Cardiac ventricle fibroblast (primary cell): ENCODE data around the gene ASIC4. TPM values are rescaled to one million over a fixed set of nuclear protein-coding genes. Genes with fewer than 3 reads are reported as not detected.

Experiments
- total RNA-seq: library from RNA; depleted of rRNA; stranded (reverse); fragments of >200 nt; gene quantifications from 2 replicates; pipeline ENCODE4 v1.2.3, GENCODE V29; 2015

The ASIC4 gene, protein sequence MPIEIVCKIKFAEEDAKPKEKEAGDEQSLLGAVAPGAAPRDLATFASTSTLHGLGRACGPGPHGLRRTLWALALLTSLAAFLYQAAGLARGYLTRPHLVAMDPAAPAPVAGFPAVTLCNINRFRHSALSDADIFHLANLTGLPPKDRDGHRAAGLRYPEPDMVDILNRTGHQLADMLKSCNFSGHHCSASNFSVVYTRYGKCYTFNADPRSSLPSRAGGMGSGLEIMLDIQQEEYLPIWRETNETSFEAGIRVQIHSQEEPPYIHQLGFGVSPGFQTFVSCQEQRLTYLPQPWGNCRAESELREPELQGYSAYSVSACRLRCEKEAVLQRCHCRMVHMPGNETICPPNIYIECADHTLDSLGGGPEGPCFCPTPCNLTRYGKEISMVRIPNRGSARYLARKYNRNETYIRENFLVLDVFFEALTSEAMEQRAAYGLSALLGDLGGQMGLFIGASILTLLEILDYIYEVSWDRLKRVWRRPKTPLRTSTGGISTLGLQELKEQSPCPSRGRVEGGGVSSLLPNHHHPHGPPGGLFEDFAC
- not detected in 2 replicates for total RNA-seq

DNA sequence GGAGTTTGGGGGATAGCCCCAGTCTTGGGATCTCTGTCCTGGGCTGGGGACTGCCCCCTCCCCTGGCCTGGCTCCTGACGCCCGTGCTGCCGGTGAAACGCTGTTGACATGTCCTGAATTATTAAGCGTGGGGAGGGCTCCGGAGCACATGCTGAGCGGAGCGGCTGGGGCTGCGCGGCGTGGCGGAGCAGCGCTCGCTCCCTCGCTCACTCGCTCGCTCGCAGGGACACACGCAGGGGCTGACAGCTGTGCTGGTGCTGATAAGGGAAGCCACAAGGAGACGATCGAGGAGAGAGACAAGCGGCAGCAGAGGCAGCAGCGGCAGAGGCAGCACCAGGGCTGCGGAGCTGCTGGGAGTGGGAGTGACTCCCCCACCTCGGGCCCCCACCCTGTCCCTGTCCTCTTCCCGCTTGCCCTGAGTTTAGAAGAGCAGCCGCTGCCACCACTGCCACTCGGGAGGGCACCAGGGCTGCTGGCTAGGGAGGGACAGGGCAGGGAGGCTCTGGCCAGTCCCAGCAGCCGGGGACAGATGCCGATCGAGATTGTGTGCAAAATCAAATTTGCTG, at the start of gene ASIC4:
Gene ASIC4 (plus strand): TSS at position 287 of the 566 bp plus-strand sequence. CDS start 243 bp downstream, at position 530.

DNA sequence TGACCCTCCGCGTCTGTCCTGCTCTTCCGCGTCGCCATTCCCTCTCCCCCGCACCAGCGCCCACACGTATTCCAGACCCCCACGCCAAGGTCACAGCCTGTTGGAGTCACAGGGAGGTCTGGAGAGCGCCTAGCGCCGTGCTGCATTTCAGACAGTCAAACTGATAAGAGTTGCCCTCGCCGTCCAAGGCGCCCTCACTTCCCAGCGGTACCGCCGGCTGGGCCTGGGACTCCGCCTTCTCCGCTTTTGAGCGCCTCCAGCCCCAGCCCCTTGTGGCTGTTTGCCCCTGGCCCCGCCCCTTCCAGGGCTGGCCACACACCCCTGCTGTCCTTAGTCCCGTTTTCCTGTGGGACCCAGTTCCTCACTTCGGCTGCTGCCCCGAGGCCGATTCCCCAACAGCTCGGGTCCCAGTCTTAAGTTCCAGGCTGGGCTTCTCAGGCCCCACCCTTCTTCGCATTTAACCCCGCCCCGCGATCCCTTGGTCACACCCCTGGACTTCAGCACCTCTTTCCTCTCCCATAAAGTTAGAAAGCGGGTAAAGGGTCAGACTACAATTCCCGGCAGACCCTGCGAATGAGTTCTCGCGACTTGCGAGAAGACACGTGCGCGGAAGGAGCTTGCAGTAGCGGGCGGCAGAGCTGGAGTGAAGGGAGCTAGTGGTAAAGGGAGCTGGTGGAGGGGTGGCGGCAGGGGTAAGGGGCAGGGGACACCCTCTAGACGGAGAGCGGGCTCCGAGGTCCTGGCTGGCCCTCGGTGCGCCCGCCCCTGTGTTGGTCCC, 15.8 kb upstream of the ASIC4 start, which contains the start of gene GMPPA:
Gene GMPPA (plus strand): TSS at position 612 of the 778 bp plus-strand sequence. CDS start 1,085 bp downstream, outside the sequence.

DNA sequence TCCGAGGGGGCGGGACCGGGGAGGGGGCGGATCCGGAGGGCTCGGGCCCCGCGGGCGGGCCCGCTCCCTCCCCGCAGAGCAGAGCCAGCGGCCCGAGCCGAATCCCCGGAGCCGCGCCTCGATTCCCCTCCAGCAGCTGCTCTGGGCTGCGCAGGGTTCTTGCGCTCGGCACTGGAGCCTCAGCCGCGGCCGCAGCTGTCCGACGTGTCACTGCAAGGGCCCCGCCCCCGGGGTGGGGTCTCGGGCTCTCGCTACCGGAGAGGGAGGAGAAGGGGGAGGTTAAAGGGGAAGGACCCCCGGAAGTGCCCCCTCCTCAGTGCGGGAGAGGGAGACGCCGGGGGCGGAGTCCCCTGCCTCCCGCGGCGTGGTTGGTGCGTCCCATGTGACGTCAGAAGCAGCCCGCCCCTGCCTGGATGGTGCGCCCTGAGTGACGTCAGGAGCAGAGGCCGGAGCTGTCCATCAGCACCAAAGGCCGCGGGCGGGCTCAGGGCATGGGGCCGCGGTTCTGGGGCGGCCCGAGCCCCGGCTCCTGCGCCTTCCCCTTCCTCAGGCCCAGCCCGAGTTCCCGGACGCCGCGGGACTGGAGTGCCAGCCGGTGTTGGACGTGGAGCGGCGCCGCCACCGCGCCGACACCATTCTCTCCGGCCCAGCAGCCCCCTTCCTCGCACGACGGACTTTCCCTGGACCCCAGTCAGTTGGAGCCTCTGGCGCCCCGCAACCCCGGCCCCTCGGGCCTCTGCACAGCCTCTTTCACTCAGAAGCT, 29.5 kb downstream of the ASIC4 start, which contains the start of the genes CHPF and TMEM198:
Gene CHPF (minus strand): TSS at position 214 of the 763 bp plus-strand sequence. CDS start 271 bp downstream, outside the sequence.
Gene TMEM198 (plus strand): TSS at position 433 of the 763 bp plus-strand sequence. CDS start 700 bp downstream, outside the sequence.

DNA sequence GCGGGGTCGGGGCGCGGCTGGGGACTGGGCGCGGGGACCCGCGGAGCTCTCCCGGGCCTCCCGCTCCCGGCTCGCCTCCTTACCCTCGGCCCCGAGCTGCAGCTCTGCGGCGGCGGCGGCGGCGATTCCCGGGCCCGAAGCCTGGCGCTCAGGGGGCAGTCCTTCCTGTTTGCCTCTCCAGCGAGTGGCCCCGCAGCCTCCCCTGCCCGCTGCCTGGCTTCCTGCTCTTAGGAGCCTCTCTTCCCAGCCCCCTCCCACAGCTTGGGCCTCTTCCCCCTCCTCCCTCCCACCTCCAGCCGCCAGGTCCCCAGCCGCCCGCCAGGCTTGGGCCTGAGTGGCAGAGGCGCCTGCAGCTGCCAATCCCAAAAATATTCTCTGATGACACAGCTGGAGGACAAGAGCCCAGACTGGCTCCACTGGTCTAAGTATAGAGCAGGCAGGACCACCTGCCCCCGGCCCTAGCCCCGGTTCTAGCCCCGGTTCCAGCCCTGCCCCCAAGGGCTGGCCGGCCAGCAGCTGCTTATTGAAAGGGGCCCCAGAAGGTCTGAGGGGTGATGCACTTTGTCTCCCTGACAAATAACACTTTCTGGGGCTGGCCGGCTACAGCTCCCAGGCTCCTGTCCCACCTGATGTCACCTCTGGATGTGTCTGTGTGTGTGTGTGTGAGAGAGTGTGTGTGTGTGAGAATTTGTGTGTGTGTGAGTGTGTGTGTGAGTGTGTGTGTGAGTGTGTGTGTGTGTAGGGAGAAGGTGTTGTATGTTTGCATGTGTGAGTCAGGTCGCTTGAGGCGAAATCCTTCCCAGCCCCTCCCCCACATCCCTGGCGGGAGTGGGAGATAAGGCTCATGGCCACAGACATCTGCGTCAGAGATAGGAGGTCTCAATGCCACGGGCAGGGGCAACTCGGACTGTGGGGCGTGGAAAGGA, 57.3 kb downstream of the ASIC4 start, which contains the start of gene OBSL1:
Gene OBSL1 (minus strand): TSS at position 229 of the 926 bp plus-strand sequence. CDS start 307 bp downstream, outside the sequence.

DNA sequence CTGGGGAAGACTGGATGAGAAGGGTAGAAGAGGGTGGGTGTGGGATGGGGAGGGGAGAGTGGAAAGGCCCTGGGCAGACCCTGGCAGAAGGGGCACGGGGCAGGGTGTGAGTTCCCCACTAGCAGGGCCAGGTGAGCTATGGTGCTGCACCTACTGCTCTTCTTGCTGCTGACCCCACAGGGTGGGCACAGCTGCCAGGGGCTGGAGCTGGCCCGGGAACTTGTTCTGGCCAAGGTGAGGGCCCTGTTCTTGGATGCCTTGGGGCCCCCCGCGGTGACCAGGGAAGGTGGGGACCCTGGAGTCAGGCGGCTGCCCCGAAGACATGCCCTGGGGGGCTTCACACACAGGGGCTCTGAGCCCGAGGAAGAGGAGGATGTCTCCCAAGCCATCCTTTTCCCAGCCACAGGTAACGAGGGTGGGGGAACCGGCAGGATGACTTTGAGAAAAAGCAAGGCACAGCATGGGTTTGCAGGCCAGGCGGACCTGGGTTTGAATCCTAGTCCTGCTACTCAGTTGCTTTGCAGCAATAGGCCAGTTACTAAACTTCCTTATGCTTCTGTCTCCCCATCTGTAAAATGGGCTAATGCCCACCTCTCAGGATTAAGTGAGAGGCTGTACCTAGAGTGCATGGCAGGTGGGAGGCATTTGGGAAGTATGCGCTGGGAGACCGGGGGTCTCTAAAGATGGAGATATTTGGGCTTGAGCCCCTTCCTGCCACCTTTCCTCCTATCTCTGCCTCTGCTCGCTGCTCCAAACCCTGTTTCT, 58.1 kb downstream of the ASIC4 start, which contains the start of gene INHA:
Gene INHA (plus strand): TSS at position 74 of the 765 bp plus-strand sequence. CDS start 65 bp downstream, at position 139.

Other genes with a start within 250 kb of the ASIC4 start
- gene DNAJB2, start 235.1 kb upstream of the ASIC4 start, total RNA-seq: 33.6 and 35.5 TPM in 2 replicates
- 1.6 and 4.1 TPM in 2 replicates for gene PTPRN, start 205.1 kb upstream of the ASIC4 start, total RNA-seq
- not detected in 2 replicates for gene RESP18, start 181.7 kb upstream of the ASIC4 start, total RNA-seq
- 61.1 and 86.0 TPM in 2 replicates for gene DNPEP, start 126.6 kb upstream of the ASIC4 start, total RNA-seq
- gene DES, start 96.1 kb upstream of the ASIC4 start, total RNA-seq: 3.2 and 7.0 TPM in 2 replicates
- gene SPEG, start 79.6 kb upstream of the ASIC4 start, total RNA-seq: 8.5 and 10.5 TPM in 2 replicates
- gene GMPPA, start 15.6 kb upstream of the ASIC4 start, total RNA-seq: 48.2 and 52.9 TPM in 2 replicates
- gene CHPF, start 29.3 kb downstream of the ASIC4 start, total RNA-seq: 235 and 243 TPM in 2 replicates
- 6.2 and 6.4 TPM in 2 replicates for gene TMEM198, start 29.5 kb downstream of the ASIC4 start, total RNA-seq
- 111 and 117 TPM in 2 replicates for gene OBSL1, start 57.1 kb downstream of the ASIC4 start, total RNA-seq
- gene INHA, start 57.8 kb downstream of the ASIC4 start, total RNA-seq: 0.10 TPM in 1 of 2 replicates, not detected in the other
- gene STK11IP, start 83.4 kb downstream of the ASIC4 start, total RNA-seq: 10.6 and 16.8 TPM in 2 replicates
- gene SLC4A3, start 113.1 kb downstream of the ASIC4 start, total RNA-seq: 8.8 and 9.4 TPM in 2 replicates